NK-92 (cell line): Measurements from ENCODE around the gene IL17A.

Experiments used
- DNase-seq: peaks from one replicate; lab custom pipeline; 2025; ENCODE audit not compliant: unreplicated experiment; lab: John Stamatoyannopoulos, UW

Gene IL17A

DNA sequence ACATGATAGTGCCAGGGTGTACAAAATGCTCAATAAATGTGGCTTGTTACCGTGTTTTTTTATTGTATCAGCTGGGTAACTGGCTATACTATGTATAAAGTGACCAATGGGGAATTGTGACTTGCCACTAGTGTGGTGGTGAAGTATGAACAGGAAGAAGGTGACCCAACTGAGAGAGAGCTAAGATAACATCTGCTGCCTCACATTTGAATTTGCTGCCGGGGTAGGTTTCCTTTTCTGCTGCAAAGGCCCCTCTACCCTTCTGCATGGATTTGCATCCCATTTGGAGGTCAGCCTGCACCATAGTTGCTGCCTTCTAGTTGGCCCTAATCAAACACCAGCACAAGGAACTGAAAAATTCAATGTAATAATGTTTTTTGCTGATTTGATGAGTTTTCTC lies 24.1 kb downstream of the IL17A start:
- DNase-seq, result no peak

DNA sequence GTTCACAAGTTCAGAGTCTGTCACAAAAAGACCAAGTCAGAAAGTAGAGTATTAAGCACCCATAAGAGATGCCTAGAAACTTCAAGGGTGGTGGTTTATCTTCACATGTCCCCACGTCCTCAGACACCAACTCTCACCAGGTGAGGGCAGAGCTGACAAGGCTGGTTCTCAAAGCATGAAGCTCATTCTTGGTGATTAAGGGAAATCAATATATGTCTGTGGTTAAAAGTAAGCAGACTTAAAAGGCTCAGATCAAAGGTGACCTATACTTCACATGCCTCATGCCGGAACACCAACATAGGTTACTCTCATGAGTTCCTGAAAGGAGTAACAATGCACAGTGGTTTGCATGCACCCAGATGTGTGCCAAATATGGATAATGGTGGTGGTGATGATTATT lies 27.0 kb downstream of the IL17A start:
- DNase-seq, result no peak

DNA sequence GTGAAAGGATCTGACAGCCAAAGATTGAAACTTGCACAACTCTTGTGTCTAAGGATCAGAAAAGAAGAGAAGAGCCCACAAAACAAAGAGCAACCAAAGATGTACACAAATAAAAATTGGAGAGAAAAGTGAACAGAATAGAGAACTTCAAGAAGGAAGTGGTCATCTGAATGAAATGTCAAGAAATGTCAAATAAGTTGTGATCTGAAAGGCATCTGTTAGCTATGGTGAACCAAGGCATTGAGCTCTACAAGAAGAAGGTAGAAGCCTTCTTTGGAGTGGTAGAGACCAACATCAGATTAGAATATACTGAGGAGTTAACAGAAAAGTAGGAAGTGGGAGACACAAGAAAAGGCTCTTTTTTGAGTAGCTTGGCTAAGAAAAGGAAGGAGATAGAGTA lies 29.6 kb downstream of the IL17A start:
- DNase-seq, result no peak

DNA sequence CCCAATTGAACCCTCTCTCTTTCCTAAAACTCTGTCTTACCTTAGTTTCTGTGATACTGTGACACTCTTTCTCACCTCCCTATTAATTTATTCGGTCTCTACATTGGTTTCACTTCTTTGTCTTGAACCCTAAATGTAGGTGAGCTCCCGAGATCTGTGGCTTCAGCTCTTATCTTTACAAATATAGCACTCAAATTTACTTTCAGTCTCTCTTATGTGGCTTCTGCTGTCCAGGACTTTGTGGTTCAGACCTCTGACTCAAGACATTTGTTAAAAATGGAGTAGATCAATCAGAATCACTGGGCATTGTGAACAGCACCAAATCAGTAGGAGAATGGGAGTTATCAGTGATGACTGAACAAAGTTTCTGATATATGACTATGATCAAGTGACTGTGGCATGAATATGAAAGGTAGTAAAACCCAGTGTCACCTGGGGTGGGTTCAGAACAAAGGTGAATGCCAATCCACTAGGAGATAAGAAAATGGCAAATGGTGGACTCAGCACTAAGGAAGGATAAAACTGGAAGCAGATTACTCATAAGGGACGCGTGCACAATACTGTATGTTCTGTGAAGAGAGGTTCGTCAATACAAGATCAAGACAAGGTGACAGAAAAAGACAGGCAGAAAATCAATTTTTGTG lies 30.9 kb downstream of the IL17A start:
- no peak for DNase-seq

GRCh38 chr6:52217761-52218160 lies 31.6 kb downstream of the IL17A start:
- no peak for DNase-seq

DNA sequence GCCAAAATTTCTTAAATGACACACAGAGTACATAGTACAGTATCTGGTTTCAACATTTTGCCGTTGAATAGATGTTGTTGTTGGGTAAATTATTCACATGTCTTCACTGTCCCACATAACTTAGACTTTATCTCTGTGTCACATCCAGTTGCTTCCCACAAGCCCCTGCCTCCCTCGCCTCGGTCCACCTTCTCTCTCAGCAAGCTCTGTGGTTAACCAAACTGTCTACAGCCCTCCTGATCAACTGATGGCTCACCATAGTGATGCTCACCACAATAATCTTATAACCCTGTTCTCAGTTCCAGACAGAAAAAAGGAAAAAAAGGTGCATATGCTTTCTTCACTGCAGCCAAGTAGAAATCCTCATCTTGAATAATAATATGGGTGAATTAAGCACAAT lies 35.1 kb downstream of the IL17A start:
- no peak for DNase-seq

GRCh38 chr6:52227495-52227894 lies 41.3 kb downstream of the IL17A start:
- DNase-seq, result no peak

- no peak for DNase-seq
Measured at GRCh38 chr6:52230685-52231084, 44.5 kb downstream of the IL17A start.

- DNase-seq, result no peak
Measured at GRCh38 chr6:52231406-52232127, 45.4 kb downstream of the IL17A start.

- no peak for DNase-seq
Measured at GRCh38 chr6:52233005-52233404, 46.8 kb downstream of the IL17A start.

- DNase-seq, result no peak
Measured at GRCh38 chr6:52233975-52234823, 48.0 kb downstream of the IL17A start.
